H1 (cell line): Measurements from ENCODE around the gene SNX21. TPM values are rescaled to one million over a fixed set of nuclear protein-coding genes. Genes with fewer than 3 reads are reported as not detected.

Experiments used
- BCL11A ChIP-seq, 2 experiments: IDR thresholded peaks; one replicate each; pipeline ENCODE4 v1.6.1; 2011; ENCODE audit warnings: low read depth in 2 of 2, low read length in 2 of 2, mild to moderate bottlenecking in 2 of 2
- EZH2 ChIP-seq: fragments of 200-600 bp; sonication (generic); IDR thresholded peaks from 2 replicates; pipeline ENCODE4 v1.7.1; 2012; ENCODE audit warnings: low read depth, mild to moderate bottlenecking, moderate library complexity, low read length, inconsistent platforms; ENCODE audit not compliant: severe bottlenecking
- SIN3A ChIP-seq, 2 experiments: IDR thresholded peaks in 1 of 2; conservative IDR thresholded peaks in 1 of 2; 2 replicates each; pipeline ENCODE4 v1.6.1; 2011 to 2012; ENCODE audit warnings: low read length in 2 of 2, improper control_type of control experiment in 1 of 2, low read depth in 1 of 2, mild to moderate bottlenecking in 1 of 2
- polyA plus RNA-seq, 7 experiments: library from polyadenylated mRNA; depleted of rRNA in 3 of 7; stranded (reverse) in 5 of 7; unstranded in 2 of 7; fragments of >200 nt in 5 of 7; fragments of 200-250 nt in 2 of 7; gene quantifications; 1 replicate in 5 of 7; 2 replicates in 1 of 7; 4 replicates in 1 of 7; pipeline versions ENCODE4 v1.2.1 to v1.2.3, GENCODE V29; 2011 to 2013; ENCODE audit warnings: missing spikeins in 2 of 7, mixed read lengths in 2 of 7
- total RNA-seq: library from RNA; stranded (reverse); fragmentation: NEBNext Ultra II Directional; extraction: Animal tissue kit (Norgen Biotek cat#: 25700); gene quantifications from 2 replicates; pipeline ENCODE4 v1.2.1, GENCODE V29; 2021
- TF ChIP-seq, protein P1 (sequence below): fragments of 300-600 bp; sonication (generic); IDR thresholded peaks from 2 replicates; pipeline ENCODE4 v1.7.1; 2012; ENCODE audit warnings: low read length, moderate library complexity, mild to moderate bottlenecking, inconsistent platforms; ENCODE audit not compliant: insufficient replicate concordance

SNX21 gene
- total and polyA plus RNA-seq, 2 of the 8 experiments (the other 6 are each of a cell fraction or from before 2014, with no cell fraction given), result 15.8 to 16.8 TPM

DNA sequence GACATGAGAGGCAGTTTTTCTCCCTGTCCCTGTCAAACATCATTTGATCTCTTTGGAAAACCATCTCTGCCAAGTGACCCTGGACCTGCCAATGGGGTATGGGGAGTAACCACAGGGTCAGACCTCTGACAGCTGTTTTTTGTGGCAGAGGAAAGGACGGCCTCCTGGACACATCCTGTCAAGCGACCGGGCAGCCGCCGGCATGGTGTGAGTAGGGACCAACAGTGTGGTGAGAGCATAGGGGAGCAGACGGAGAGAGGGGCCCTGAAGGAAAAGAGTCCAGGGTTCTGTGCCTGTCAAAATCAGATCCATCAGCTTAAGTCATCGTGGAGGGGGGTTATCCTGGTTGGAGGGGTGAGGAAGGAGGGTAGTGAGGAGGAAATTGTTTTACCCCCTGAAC lies 31.7 kb upstream of the SNX21 start (continued):
- TF ChIP-seq, protein P1, sequence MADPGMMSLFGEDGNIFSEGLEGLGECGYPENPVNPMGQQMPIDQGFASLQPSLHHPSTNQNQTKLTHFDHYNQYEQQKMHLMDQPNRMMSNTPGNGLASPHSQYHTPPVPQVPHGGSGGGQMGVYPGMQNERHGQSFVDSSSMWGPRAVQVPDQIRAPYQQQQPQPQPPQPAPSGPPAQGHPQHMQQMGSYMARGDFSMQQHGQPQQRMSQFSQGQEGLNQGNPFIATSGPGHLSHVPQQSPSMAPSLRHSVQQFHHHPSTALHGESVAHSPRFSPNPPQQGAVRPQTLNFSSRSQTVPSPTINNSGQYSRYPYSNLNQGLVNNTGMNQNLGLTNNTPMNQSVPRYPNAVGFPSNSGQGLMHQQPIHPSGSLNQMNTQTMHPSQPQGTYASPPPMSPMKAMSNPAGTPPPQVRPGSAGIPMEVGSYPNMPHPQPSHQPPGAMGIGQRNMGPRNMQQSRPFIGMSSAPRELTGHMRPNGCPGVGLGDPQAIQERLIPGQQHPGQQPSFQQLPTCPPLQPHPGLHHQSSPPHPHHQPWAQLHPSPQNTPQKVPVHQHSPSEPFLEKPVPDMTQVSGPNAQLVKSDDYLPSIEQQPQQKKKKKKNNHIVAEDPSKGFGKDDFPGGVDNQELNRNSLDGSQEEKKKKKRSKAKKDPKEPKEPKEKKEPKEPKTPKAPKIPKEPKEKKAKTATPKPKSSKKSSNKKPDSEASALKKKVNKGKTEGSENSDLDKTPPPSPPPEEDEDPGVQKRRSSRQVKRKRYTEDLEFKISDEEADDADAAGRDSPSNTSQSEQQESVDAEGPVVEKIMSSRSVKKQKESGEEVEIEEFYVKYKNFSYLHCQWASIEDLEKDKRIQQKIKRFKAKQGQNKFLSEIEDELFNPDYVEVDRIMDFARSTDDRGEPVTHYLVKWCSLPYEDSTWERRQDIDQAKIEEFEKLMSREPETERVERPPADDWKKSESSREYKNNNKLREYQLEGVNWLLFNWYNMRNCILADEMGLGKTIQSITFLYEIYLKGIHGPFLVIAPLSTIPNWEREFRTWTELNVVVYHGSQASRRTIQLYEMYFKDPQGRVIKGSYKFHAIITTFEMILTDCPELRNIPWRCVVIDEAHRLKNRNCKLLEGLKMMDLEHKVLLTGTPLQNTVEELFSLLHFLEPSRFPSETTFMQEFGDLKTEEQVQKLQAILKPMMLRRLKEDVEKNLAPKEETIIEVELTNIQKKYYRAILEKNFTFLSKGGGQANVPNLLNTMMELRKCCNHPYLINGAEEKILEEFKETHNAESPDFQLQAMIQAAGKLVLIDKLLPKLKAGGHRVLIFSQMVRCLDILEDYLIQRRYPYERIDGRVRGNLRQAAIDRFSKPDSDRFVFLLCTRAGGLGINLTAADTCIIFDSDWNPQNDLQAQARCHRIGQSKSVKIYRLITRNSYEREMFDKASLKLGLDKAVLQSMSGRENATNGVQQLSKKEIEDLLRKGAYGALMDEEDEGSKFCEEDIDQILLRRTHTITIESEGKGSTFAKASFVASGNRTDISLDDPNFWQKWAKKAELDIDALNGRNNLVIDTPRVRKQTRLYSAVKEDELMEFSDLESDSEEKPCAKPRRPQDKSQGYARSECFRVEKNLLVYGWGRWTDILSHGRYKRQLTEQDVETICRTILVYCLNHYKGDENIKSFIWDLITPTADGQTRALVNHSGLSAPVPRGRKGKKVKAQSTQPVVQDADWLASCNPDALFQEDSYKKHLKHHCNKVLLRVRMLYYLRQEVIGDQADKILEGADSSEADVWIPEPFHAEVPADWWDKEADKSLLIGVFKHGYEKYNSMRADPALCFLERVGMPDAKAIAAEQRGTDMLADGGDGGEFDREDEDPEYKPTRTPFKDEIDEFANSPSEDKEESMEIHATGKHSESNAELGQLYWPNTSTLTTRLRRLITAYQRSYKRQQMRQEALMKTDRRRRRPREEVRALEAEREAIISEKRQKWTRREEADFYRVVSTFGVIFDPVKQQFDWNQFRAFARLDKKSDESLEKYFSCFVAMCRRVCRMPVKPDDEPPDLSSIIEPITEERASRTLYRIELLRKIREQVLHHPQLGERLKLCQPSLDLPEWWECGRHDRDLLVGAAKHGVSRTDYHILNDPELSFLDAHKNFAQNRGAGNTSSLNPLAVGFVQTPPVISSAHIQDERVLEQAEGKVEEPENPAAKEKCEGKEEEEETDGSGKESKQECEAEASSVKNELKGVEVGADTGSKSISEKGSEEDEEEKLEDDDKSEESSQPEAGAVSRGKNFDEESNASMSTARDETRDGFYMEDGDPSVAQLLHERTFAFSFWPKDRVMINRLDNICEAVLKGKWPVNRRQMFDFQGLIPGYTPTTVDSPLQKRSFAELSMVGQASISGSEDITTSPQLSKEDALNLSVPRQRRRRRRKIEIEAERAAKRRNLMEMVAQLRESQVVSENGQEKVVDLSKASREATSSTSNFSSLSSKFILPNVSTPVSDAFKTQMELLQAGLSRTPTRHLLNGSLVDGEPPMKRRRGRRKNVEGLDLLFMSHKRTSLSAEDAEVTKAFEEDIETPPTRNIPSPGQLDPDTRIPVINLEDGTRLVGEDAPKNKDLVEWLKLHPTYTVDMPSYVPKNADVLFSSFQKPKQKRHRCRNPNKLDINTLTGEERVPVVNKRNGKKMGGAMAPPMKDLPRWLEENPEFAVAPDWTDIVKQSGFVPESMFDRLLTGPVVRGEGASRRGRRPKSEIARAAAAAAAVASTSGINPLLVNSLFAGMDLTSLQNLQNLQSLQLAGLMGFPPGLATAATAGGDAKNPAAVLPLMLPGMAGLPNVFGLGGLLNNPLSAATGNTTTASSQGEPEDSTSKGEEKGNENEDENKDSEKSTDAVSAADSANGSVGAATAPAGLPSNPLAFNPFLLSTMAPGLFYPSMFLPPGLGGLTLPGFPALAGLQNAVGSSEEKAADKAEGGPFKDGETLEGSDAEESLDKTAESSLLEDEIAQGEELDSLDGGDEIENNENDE, result no peak
- no peak for TF ChIP-seq EZH2
- TF ChIP-seq BCL11A (IDR thresholded peaks at IDR 0.05; ENCODE audit: low read depth in 2 of 2, low read length in 2 of 2), result no peak
- no peak for TF ChIP-seq SIN3A (conservative IDR thresholded peaks at IDR 0.05 in 1 of 2, IDR thresholded peaks at IDR 0.05 in 1 of 2; ENCODE audit: low read depth in 1 of 2, low read length in 2 of 2)
